NOMO-1 treated with DMSO at 0.1 percent for 48 hours (cell line): ENCODE measurements around the gene SAMD3.
"Not testable (repeated sequence)": the region's sequence is repeated elsewhere in the genome, so short reads cannot be mapped to it uniquely, and the experiment has no call there.

Experiments
- DNase-seq: peaks from one replicate; lab custom pipeline; 2025; ENCODE audit not compliant: unreplicated experiment; lab: John Stamatoyannopoulos, UW

The SAMD3 gene

DNA sequence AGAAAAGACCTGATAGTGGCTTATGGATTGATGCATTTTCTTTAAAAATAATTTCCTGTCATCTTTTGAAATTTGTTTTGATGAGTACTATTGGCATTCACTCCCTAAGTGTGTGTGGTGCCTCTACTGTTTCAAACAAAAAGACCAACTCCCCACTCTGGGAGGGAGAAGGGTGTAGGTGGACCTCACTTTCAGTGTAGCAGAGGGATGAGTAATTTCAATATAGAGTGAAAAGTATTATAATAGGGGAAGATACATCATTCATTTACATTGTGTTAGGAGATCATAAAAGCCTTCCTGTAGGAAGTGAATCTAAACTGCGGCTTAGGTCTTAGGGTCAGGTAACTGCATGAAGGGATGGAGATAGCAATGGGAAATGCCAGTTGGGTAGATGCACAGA lies 46.4 kb downstream of the SAMD3 start:
- no peak for DNase-seq

DNA sequence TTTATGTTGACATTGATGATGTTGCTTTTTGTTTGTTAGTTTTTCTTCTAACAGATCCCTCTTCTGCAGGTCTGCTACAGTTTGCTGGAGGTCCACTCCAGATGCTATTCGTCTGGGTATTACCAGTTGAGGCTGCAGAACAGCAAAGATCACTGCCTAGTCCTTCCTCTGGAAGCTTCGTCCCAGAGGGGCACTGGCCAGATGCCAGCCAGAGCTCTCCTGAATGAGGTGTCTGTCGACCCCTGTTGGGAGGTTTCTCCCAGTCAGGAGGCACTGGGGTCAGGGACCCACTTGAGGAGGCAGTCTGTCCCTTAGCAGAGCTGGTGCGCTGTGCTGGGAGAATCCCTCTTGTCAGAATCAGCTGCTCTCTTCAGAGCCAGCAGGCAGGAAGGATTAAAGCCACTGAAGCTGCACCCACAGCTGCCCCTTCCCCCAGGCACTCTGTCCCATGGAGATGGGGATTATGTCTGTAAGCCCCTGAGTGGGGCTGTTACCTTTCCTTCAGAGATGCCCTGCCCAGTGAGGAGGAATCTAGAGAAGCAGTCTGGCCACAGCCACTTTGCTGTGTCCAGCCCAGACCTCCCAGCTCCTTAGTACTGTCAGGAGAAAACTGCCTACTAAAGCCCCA lies 49.3 kb downstream of the SAMD3 start:
- DNase-seq = not testable (repeated sequence)

DNA sequence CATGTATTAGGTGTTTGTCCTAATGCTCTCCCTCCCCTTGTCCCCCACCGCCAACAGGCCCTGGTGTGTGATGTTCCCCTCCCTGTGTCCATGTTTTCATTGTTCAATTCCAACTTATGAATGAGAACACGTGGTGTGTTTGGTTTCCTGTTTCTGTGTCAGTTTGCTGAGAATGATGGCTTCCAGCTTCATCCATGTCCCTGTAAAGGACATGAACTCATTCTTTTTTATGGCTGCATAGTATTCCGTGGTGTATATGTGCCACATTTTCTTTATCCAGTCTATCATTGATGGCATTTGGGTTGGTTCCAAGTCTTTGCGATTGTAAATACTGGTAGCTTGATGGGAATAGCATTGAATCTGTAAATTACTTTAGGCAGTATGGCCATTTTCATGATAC lies 52.6 kb downstream of the SAMD3 start:
- not testable (repeated sequence) for DNase-seq

DNA sequence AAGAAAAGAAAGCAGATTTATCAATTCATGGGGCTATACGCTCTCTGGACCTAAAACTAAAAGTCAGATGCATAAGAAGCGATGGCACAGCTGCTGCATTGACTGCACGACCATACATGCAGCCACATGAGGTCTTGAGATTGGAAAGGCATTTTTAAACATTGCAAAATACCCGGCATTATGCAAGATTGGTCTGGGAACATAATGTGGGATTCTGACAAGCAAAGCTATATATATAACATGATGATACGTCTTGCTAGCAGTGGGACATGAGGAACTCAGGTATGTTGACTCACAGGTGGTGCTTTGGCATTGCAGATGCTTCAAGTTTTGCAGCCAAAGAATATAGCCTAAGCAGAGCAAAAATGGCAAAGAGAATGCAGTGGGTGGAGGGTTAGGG lies 55.1 kb downstream of the SAMD3 start:
- no peak for DNase-seq

DNA sequence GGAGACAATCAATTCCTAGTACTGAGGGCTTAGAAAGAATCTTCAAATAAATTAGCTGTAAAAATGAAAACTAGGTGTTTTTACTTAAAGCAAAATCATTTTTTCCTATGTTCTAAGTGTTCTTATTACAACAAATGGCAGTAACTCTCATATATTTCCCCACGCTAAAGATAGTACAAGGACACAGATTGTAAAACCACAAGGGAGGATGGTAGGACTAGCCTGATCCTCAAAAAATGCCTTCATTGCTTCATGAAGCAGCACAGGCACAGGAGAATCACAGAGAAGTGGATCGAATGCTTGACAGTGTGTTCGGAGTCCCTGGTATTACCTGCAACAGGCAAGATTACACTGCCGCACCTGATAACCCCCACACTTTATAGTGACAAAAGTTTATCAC lies 58.5 kb downstream of the SAMD3 start:
- no peak for DNase-seq

DNA sequence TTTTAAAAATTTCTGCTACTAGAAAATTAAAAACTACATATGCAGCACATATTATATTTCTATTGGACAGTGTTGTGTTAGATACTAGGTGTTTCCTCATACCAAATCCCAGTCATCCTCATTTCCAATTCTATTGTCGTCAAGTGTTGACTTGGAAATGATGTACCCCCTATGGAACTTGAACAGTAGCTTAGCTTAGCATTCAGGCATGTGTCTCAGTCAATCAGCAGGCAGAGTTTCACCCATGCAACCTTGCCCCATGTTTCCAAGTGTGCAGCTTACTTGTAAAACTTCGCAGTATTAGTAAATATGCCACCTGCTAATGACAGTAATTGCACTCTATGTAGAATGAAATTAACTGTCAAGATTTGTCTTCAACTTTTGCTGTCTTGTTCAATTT lies 59.5 kb downstream of the SAMD3 start:
- no peak for DNase-seq

DNA sequence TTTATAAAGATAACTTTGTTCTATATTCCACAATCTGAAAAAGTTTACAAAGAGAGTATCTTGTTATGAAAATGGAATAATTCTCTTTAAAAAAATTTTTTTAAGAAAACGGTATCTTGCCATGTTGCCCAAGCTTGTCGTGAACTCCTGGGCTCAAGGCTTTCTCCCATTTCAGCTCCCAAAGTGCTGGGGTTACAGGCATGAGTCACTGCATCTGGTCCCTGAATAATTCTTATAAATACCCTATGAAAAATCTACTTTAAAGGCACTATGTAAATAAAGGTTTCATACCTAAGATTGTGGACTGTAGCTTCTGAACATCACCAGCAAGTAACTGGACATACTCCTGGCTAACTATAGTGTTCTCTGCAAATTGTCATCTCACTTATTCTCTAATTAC lies 60.3 kb downstream of the SAMD3 start:
- no peak for DNase-seq

DNA sequence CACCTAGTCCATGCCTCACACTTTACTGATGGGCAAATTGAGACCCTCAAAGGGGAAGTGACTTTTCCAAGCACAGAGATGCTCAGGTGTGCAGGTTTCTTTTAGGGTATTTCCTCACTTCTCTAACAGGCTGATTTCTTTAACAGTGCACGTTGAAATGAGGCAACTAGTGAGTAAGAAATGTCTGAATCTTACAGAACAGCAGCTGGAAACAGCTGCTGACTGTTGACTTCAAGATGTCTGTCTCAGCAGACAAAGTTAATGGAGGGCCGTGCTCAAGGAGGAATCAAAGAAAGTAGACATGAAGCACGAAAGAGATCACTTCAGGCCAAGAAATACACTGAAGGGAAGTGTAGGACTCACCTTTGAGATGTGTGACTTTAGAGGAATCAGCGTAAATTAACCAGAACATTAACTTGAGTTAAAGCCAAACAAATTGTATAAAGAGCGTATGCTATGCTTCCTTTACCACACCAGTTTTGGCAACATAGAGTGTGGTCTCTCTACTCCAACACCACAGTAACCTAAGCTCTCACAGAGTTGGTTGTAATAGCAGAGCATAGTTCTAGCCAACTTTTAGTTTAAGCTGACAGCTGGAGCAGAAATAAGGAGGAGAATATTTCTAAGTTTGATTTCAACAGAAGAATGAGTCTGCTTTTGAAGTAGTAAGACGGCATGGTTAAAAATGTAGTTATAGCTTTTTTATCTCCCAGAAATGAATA lies 60.9 kb downstream of the SAMD3 start:
- DNase-seq = no peak

DNA sequence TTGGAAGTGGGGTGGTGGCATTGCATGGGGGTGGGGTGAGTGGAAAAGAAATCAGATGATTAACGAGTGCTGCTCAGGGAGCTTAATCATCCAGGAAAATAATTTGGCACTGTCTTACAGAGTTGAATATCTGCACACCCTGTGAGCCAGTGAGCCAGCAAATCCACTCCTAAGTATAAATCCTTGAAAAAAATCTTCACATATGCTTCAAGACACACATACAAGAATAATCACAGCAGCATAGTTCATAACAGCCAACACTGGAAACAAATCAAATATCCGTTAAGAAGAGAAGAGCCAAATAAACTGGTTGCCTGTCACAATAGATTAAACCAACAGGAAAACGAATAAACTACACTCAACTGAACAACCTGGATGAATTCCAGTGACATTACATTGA lies 62.8 kb downstream of the SAMD3 start:
- no peak for DNase-seq

DNA sequence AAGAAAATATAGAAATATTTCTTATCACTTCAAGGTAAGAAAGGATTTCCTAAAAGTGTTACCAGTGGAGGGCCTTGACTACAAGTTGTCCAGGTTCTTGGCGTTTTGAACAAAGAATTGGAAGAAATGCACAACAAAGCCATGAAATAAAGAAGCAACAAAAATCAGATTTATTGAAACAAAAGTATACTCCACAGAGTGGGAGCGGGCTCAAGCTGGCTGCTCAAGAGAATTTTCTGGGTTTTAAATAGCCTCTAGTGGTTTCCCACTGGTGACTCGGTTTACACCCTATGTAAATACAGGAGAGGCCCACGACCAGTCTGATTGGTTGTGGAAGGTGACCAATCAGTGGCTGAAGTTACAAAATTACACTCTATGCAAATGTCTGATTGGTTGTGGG lies 64.2 kb downstream of the SAMD3 start:
- DNase-seq = no peak

DNA sequence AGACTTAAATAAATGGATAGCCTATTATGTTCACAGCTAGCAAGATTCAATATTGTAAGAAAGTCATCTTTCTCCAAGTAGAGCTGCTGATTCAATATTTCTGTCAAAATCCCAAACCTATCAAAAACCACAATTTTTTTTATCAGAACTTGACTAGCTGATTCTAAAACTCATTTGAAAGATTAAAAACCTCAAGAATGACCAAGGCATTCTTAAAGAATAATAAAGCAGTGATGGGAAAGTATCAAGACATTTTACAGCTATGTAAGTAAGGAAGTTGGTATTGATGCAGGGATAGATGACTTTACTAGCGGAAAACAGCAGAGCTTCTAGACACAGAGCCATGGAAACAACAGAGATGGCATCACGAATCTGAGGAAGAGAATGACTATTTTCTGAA lies 64.7 kb downstream of the SAMD3 start:
- no peak for DNase-seq

DNA sequence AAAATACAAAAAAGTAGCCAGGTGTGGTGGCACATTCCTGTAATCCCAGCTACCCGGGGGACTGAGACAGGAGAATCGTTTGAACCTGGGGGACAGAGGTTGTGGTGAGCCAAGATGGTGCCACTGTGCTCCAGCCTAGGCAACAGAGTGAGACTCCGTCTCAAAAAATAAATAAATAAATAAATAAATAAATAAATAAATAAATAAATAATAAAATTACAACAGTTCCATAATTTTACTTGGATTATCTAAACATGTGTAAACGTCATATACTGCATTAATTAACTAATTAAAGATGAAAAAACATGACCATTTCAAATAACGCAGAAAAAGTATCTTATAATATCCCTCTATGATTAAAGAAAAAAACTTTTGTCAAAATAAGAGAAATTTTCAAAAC lies 65.8 kb downstream of the SAMD3 start:
- DNase-seq = no peak

DNA sequence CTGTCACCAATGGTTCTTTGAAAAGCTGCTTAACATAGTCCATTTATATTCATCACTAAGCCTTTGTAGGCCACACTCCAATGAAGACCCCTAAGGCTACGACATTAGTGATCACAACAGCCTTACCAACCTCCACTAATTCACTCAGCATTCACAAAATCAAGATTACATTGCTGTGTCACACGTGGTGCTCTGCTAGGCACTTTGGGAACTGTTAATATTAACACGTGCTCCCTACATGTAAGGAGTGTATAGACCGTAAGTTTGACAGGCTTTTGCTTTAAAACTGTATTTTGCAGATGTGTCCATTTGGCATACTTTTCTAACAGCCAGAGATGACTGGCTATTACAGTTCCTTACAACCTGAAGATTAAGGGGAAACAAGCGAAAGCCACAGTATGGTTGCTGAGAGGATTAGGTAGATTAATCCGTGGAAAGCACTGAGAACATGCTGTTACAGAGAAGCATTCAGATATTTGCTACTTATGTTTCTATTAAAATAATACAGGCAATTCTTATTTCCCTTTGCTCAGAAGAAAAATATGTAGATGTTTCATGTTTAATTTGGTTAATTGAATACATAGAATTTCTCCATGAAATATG lies 69.7 kb downstream of the SAMD3 start:
- no peak for DNase-seq

DNA sequence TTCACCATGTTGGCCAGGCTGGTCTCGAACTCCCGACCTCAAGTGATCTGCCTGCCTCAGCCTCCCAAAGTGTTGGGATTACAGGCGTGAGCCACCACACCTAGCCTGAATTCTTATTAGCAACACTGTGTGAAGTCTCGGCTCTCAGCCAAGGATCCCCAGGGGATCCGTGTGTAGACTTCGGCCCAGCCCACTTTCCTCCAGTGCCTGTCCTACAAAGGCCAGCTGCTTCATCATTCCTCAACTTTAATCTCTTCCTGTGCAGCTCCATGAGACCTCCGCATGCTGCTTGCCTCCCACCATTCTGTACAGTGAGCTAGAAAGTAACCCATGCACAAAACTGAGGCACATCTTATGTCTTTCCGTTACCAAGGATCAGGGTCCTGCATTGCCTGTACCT lies 71.8 kb downstream of the SAMD3 start:
- no peak for DNase-seq

DNA sequence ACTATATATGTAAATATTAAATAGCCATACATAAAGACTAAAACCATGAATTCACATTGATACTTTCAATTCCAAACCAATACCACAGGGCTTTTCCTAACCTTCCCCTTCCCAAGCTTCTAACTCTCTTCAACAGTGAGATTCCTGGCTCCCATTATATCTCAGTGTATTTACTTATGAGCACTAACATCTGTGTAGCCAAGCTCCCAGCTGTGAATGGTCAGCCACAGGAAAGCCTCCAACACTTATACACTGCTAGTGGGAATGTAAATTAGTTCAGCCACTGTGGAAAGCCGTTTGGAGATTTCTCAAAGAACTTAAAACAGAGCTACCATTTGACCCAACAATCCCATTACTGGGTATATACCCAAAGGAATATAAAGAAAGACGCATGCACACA lies 73.7 kb downstream of the SAMD3 start:
- DNase-seq = not testable (repeated sequence)

DNA sequence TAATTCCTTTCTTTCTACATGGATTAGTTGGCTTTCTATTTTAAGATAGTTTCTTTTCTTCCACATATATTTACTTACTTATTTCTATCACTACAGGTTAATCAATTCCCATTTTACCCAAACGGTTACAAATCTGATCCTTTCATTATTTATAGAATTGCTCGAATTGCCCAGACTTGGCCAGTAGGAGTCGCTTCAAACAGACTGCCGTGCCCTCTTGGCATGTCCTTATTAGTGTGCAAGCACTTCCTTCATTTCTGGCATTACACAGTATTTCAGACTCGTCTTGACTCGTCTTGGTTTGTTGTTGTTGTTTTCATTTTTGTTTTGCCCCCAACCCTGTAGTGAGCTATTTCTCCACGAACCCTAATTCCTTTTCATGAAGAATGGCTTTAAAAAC lies 74.6 kb downstream of the SAMD3 start:
- DNase-seq = peak; percentile 40

DNA sequence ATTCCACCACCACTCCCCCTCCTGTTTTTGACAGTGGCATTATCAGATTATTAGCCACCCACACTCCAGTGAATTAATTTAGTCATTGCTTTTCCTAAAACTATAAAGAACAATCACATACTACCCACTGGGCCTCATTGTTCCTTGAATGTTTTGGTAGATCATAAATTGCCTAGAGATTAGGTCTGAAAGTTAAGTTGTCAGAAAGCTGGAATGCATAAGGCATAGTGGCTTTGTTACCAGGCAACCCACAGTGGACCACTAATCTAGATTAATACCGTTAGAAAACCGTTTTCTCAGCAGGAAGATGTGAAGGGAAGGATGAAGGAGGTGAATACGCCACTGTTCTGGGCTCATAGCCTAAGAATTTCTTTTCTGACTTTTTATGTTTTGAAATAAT lies 75.6 kb downstream of the SAMD3 start:
- no peak for DNase-seq

DNA sequence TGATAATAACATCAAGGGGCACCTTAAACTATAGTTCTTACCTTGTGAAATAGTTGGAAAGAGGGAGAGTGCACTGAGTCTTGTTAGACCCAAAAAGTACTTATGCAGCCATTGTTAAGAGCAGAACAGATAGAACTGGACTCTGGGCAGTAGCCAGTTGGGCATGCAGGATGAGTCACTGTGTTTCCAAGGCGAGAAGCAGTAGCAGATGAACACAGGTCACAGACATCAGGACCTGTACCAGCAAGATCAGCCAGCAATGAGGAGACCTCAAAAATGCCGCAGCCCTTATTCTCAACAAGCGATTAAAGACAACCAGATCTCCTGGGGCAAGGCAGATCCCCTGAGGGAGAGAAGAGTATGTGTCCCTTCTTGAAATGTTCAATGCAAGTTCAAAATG lies 79.0 kb downstream of the SAMD3 start:
- DNase-seq = no peak

DNA sequence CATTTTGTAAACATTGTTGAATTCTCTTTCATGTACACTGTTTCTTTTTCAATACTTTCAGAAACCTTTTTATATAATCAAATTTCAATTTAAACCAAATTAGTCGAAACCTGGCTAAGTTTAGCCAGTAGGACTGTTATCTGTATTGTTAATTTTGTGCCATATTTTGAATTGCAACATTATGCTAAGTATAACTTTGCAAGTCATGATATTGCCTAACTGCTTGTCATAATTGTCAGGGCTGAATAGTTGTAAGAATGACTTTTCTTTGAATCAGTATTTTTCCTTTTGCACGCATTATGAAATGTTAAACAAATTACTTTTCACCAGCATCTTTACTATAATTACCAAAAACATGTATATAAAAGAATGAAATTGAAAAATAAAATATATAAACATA lies 82.7 kb downstream of the SAMD3 start:
- DNase-seq = peak; percentile 75

DNA sequence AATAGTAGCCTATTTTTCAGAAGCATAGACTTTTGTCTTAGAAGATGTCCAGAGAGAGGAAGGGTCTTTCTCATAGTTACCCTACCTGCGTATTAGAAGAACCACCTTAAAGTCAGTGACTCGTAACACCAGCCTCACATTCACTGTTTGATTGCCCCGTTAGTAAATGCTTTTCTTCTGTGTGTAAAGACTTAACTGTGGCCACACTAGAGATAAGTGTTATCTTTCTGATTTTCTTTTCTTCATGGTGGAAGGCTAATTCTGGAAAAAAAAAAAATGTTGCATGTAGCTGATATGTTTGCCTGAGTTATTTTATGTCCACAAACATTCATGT lies 83.9 kb downstream of the SAMD3 start:
- DNase-seq = no peak

DNA sequence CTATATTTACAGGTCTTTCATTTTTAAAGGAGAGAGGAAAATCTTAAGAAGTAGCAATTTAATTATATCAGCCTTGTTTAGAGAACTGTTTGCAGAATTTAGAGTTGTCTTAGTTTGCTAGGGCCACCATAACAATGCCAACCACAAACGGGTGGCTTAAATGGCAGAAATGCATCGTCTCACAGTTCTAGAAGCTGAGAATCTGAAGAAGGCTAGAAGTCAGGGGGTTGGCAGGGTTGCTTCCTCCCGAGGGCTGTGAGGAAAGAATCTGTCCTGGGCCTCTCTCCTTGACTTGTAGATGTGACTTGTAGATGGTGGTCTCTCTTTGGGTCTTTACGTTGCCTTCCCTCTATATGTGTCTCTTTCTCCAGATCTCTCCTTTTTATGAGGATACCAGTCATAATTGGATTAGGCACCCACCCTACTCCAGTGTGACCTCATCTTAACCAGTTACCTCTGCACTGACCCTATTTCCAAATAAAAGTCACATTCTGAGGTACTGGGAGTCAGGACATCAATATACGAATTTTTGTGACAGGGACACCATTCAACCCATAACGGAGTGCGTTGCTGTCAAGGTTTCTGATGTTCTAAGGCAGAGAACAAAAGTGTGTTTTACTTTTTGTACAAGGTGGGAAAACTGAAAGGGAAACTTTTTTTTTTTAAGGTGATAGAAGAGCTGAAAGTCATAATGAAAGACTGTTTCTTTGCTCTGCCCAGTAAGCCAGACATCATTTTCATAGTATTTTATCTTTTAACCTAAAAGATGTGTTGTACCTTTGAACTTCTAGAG lies 84.4 kb downstream of the SAMD3 start:
- DNase-seq = no peak

DNA sequence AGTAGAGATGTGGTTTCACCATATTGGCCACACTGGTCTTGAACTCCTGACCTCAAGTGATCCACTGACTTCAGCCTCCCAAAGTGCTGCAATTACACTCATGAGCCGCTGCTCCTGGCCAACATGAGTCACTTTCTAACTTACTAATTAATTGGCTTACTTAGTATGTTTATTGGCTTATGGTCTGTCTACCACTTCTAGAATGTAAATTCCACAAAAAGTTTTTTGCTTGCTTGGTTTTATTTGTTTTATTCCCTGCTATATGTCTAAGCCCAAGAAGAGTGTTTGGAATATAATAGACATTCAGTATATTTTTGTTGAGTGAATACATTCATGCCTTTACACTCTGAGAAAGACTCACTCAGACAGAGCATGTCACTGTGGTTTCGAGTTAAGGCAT lies 86.0 kb downstream of the SAMD3 start:
- no peak for DNase-seq
